ENCODE data around the gene TMPRSS11E. TPM values are rescaled to one million over a fixed set of nuclear protein-coding genes. Genes with fewer than 3 reads are reported as not detected.
"Not testable (repeated sequence)": the region's sequence is repeated elsewhere in the genome, so short reads cannot be mapped to it uniquely, and the experiment has no call there.

TMPRSS11E gene, protein sequence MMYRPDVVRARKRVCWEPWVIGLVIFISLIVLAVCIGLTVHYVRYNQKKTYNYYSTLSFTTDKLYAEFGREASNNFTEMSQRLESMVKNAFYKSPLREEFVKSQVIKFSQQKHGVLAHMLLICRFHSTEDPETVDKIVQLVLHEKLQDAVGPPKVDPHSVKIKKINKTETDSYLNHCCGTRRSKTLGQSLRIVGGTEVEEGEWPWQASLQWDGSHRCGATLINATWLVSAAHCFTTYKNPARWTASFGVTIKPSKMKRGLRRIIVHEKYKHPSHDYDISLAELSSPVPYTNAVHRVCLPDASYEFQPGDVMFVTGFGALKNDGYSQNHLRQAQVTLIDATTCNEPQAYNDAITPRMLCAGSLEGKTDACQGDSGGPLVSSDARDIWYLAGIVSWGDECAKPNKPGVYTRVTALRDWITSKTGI
- total RNA-seq: not detected
- polyA plus RNA-seq: under 1 TPM in 1 of 3 donors, not detected in 2; 0.09 TPM

DNA sequence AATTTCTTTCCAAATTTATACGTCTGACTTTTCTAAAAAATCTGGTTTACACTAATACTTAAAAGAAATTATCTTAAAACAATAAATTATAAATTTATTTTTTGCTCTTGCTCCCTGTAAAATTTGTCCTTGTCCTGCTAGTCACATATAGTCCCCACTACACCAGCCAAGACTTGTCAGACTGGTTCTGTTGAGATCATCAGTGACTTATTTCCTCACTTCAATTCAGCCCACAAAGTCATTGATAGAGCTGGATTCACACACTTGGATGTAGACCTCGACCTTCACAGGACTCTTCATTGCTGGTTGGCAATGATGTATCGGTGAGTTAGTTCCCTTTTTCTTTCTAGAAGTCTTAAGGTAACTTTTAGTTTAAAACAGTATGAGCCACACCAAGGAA lies at the start of gene TMPRSS11E:
TMPRSS11E (plus strand) TSS at position 263 of the 400 bp plus-strand sequence; CDS start at position 313, 50 bp downstream.
- DNase-seq: no peak
- no peak within 1 kb of the TSS for H3K4me3 ChIP-seq
- no peaks in the 10 kb centered on the region for H3K27me3 ChIP-seq
- TF ChIP-seq EP300 (IDR thresholded peaks at IDR 0.05) (no peak), CTCF (IDR thresholded peaks at IDR 0.05) (no peak), POLR2A (IDR thresholded peaks at IDR 0.05) (no peak), POLR2AphosphoS5 (IDR thresholded peaks at IDR 0.05) (no peak)
- intact Hi-C loops (cut with DNase I): no loop called here
- WGBS, 2 donors: 62 to 81% methylated on average over 3 of the region's 3 CpGs
- H3K27ac ChIP-seq: no peak within 1 kb of the TSS
- H3K4me1 ChIP-seq: peaks cover 0 to 11% (median 7%) of the 10 kb centered on the region in 4 donors
- no peaks in the 10 kb centered on the region for H3K9me3 ChIP-seq
- no peaks in the 10 kb centered on the region for H3K36me3 ChIP-seq

GRCh38 chr4:68399306-68399705 lies 48.0 kb upstream of the TMPRSS11E start:
- H3K27ac ChIP-seq: no peak overlapping the region
- intact Hi-C loops (cut with DNase I): no loop called here
- no peaks in the 10 kb centered on the region for H3K9me3 ChIP-seq
- no peaks in the 10 kb centered on the region for H3K4me1 ChIP-seq
- no peak for TF ChIP-seq POLR2AphosphoS5 (IDR thresholded peaks at IDR 0.05)
- no peaks in the 10 kb centered on the region for H3K27me3 ChIP-seq
- DNase-seq: no peak
- 85 to 88% methylated on average over 4 of the region's 4 CpGs for WGBS, 2 donors
- H3K36me3 ChIP-seq: no peaks in the 10 kb centered on the region
- H3K4me3 ChIP-seq: no peak overlapping the region

GRCh38 chr4:68401231-68401630 lies 46.0 kb upstream of the TMPRSS11E start:
- H3K4me3 ChIP-seq: no peak overlapping the region
- H3K9me3 ChIP-seq: no peaks in the 10 kb centered on the region
- TF ChIP-seq POLR2A (IDR thresholded peaks at IDR 0.05) (no peak), EP300 (IDR thresholded peaks at IDR 0.05) (no peak), POLR2AphosphoS5 (IDR thresholded peaks at IDR 0.05) (no peak), CTCF (IDR thresholded peaks at IDR 0.05) (no peak)
- H3K27ac ChIP-seq: no peak overlapping the region
- DNase-seq: no peak
- intact Hi-C loops (cut with DNase I): no loop called here
- H3K36me3 ChIP-seq: no peaks in the 10 kb centered on the region
- H3K4me1 ChIP-seq: no peaks in the 10 kb centered on the region
- no peaks in the 10 kb centered on the region for H3K27me3 ChIP-seq

GRCh38 chr4:68404153-68404552 lies 43.1 kb upstream of the TMPRSS11E start:
- WGBS, 2 donors: 18 to 55% methylated on average over 2 of the region's 2 CpGs
- TF ChIP-seq EP300 (IDR thresholded peaks at IDR 0.05) (no peak), POLR2AphosphoS5 (IDR thresholded peaks at IDR 0.05) (no peak), CTCF (IDR thresholded peaks at IDR 0.05) (no peak), POLR2A (IDR thresholded peaks at IDR 0.05) (no peak)
- no peak overlapping the region for H3K4me3 ChIP-seq
- H3K9me3 ChIP-seq: no peaks in the 10 kb centered on the region
- no peak overlapping the region for H3K27ac ChIP-seq
- DNase-seq: no peak
- no peaks in the 10 kb centered on the region for H3K27me3 ChIP-seq
- H3K4me1 ChIP-seq: no peaks in the 10 kb centered on the region
- H3K36me3 ChIP-seq: no peaks in the 10 kb centered on the region
- intact Hi-C loops (cut with DNase I): no loop called here

DNA sequence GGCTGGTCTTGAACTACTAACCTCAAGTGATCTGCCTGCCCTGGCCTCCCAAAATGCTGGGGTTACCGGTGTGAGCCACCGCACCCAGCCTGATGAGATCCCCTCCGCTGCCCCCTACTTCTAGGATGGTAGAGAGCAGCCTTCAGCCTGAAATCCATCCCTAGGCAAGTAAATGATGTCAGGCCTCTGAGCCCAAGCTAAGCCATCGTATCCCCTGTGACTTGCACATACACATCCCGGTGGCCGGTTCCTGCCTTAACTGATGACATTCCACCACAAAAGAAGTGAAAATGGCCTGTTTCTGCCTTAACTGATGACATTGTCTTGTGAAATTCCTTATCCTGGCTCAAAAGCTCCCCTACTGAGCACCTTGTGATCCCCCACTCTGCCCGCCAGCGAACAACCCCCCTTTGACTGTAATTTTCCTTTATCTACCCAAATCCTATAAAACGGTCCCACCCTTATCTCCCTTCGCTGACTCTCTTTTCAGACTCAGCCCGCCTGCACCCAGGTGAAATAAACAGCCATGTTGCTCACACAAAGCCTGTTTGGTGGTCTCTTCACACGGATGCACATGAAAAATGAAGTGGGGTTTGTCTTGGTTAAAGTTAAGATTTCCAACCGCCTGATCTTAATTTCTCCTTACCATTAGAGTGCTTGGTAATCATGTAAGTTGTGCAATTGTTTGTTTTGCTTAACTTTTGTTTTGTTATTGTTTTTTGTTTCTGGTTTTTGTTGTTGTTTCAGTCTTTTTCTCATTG lies 41.4 kb upstream of the TMPRSS11E start:
- DNase-seq; H3K27me3 ChIP-seq; H3K27ac ChIP-seq; intact Hi-C loops (cut with DNase I); H3K36me3 ChIP-seq; H3K4me3 ChIP-seq; H3K4me1 ChIP-seq; H3K9me3 ChIP-seq: not testable (repeated sequence)
- WGBS, 2 donors: 90 to 93% methylated on average over 13 of the region's 13 CpGs

Measured in sigmoid colon (tissue), 7 donors.